PC-9 (cell line): Measurements from ENCODE around the gene ARHGAP22. TPM values are rescaled to one million over a fixed set of nuclear protein-coding genes. Genes with fewer than 3 reads are reported as not detected.

Source experiments
- BruUV-seq: library from RNA; stranded (reverse); fragments of 400-500 nt; replicated peaks from 2 replicates; lab custom pipeline; 2021; lab: Mats Ljungman, UMichigan
- CTCF ChIA-PET: fragments of 300-600 bp; sonication (Branson Sonifier 250); formaldehyde crosslinking; loops from one replicate; lab custom pipeline; 2022; ENCODE audit warnings: antibody characterized with exemption; lab: Charles Lee
- POLR2A ChIA-PET: fragments of 300-600 bp; sonication (Branson Sonifier 250); formaldehyde crosslinking; loops from one replicate; lab custom pipeline; 2022; ENCODE audit warnings: antibody characterized with exemption; ENCODE audit not compliant: unreplicated experiment; lab: Charles Lee
- DNase-seq, 2 experiments: peaks; one replicate each; pipeline versions ENCODE4 v3.0.0 to v3.0.0-alpha.2; 2015 to 2022; ENCODE audit warnings: mixed read lengths in 1 of 2
- H2AFZ ChIP-seq: fragments of 200-600 bp; sonication (generic); 2 replicates; pipeline ENCODE4 v1.8.1; 2017; ENCODE audit warnings: antibody characterized with exemption
- H3F3A ChIP-seq: fragments of 200-600 bp; sonication (generic); 2 replicates; pipeline ENCODE4 v1.8.1; 2017; ENCODE audit warnings: antibody characterized with exemption, mild to moderate bottlenecking, low read depth; ENCODE audit not compliant: insufficient read depth
- H3K27ac ChIP-seq: fragments of 200-600 bp; sonication (generic); 2 replicates; pipeline ENCODE4 v1.6.1; 2016; ENCODE audit warnings: mixed run types
- H3K27me3 ChIP-seq: fragments of 200-600 bp; sonication (generic); 2 replicates; pipeline ENCODE4 v1.6.1; 2016; ENCODE audit warnings: low read depth, mixed run types; ENCODE audit not compliant: insufficient read depth
- H3K36me3 ChIP-seq: fragments of 200-600 bp; sonication (generic); 2 replicates; pipeline ENCODE4 v1.6.1; 2016; ENCODE audit warnings: low read depth, mixed run types
- H3K4me1 ChIP-seq: fragments of 200-600 bp; sonication (generic); replicated peaks from 2 replicates; pipeline ENCODE4 v1.6.1; 2016; ENCODE audit warnings: mixed run types; ENCODE audit not compliant: insufficient read depth
- H3K4me2 ChIP-seq: fragments of 200-600 bp; sonication (generic); 2 replicates; pipeline ENCODE4 v1.6.1; 2017; ENCODE audit warnings: mixed run types
- H3K4me3 ChIP-seq: fragments of 200-600 bp; sonication (generic); 2 replicates; pipeline ENCODE4 v1.6.1; 2016; ENCODE audit warnings: mixed run types
- H3K79me2 ChIP-seq: fragments of 200-600 bp; sonication (generic); 2 replicates; pipeline ENCODE4 v1.6.1; 2017; ENCODE audit warnings: low read depth, mixed run types
- H3K9me2 ChIP-seq: fragments of 200-600 bp; sonication (generic); 2 replicates; pipeline ENCODE4 v1.8.1; 2017; ENCODE audit warnings: mild to moderate bottlenecking; ENCODE audit not compliant: insufficient read depth
- H3K9me3 ChIP-seq: fragments of 200-600 bp; sonication (generic); 2 replicates; pipeline ENCODE4 v1.8.1; 2016; ENCODE audit warnings: low read depth; ENCODE audit not compliant: insufficient read depth
- H4K20me1 ChIP-seq: fragments of 200-600 bp; sonication (generic); 2 replicates; pipeline ENCODE4 v1.8.1; 2017; ENCODE audit not compliant: insufficient read depth
- EZH2 ChIP-seq: fragments of 200-600 bp; sonication (generic); IDR thresholded peaks from 2 replicates; pipeline ENCODE4 v1.8.0; 2017; ENCODE audit warnings: antibody characterized with exemption, low read depth
- intact Hi-C: fragments of 100-400 bp; cut with micrococcal nuclease; formaldehyde crosslinking; loops from one replicate; pipeline ENCODE4 v1.10.0; 2022; ENCODE audit not compliant: unreplicated experiment
- total RNA-seq: library from RNA; stranded (reverse); gene quantifications from 2 replicates; pipeline ENCODE4 v1.2.3, GENCODE V29; 2021
- TF ChIP-seq, protein P1 (sequence below): fragments of 200-600 bp; sonication (generic); conservative IDR thresholded peaks from 2 replicates; pipeline ENCODE4 v1.6.1; 2017; ENCODE audit warnings: mixed run types, antibody characterized with exemption, mild to moderate bottlenecking, moderate library complexity

The ARHGAP22 gene
- total RNA-seq, 1 experiment from 2014 or later = 4.0 TPM

DNA sequence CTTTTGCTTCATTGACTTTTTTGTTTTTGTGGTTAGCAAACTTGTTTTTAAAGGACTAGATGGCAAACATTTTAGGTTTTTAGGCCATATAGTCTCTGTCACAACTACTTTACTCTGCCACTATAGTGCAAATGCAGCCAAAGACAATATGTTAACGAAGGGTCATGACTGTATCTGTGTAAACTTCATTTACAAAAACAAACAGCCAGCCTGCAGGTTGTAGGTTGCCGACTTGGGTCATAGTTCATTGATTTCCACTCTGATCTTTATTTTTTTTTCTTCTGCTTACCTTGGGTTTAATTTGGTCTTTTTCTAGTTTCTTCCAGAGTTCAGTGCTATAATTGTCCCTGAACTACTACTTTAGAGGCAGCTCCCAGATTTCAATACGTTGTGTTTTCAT, 120.0 kb downstream of the ARHGAP22 start:
- no peaks in the 10 kb centered on the region for H3K4me1 ChIP-seq
- no peaks in the 10 kb centered on the region for H3K79me2 ChIP-seq
- H4K20me1 ChIP-seq = no peaks in the 10 kb centered on the region
- no peak for TF ChIP-seq EZH2
- TF ChIP-seq, protein P1, sequence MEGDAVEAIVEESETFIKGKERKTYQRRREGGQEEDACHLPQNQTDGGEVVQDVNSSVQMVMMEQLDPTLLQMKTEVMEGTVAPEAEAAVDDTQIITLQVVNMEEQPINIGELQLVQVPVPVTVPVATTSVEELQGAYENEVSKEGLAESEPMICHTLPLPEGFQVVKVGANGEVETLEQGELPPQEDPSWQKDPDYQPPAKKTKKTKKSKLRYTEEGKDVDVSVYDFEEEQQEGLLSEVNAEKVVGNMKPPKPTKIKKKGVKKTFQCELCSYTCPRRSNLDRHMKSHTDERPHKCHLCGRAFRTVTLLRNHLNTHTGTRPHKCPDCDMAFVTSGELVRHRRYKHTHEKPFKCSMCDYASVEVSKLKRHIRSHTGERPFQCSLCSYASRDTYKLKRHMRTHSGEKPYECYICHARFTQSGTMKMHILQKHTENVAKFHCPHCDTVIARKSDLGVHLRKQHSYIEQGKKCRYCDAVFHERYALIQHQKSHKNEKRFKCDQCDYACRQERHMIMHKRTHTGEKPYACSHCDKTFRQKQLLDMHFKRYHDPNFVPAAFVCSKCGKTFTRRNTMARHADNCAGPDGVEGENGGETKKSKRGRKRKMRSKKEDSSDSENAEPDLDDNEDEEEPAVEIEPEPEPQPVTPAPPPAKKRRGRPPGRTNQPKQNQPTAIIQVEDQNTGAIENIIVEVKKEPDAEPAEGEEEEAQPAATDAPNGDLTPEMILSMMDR = no peak
- DNase-seq = no peak
- ChIA-PET CTCF (no interaction called here), POLR2A (no interaction called here)
- H3K36me3 ChIP-seq = no peaks in the 10 kb centered on the region
- no peak overlapping the region for H3K27ac ChIP-seq
- H3K27me3 ChIP-seq = no peaks in the 10 kb centered on the region
- H3K9me3 ChIP-seq = no peaks in the 10 kb centered on the region
- H3K4me2 ChIP-seq = no peak overlapping the region
- no peak overlapping the region for H3K4me3 ChIP-seq
- H2AFZ ChIP-seq = no peak overlapping the region
- no peaks in the 10 kb centered on the region for H3F3A ChIP-seq
- no peaks in the 10 kb centered on the region for H3K9me2 ChIP-seq
- no TSS peak for BruUV-seq
- intact Hi-C loops = no loop called here

DNA sequence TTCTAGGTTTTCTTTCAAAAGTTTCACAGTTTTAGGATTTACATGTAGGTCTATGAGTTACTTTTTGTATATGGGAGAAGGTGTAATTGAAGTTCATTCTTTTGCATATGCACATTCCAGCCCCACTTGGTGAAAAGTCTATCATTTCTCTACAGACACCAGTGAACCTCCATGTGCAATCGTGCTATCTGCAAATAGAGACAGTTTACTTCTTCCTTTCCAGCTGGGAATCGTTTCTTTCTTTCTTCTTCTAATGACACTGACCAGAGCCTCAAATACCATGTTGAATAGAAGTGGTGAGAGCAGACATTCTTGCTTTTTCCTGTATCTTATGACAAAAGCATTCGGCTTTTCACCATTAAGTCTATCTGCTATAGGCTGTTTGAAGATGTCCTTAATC, 122.7 kb downstream of the ARHGAP22 start:
- ChIA-PET CTCF (no interaction called here), POLR2A (no interaction called here)
- H4K20me1 ChIP-seq = no peaks in the 10 kb centered on the region
- no peaks in the 10 kb centered on the region for H3K9me3 ChIP-seq
- H3K4me3 ChIP-seq = no peak overlapping the region
- H3K27ac ChIP-seq = no peak overlapping the region
- no peak overlapping the region for H3K4me2 ChIP-seq
- H3K9me2 ChIP-seq = no peaks in the 10 kb centered on the region
- intact Hi-C loops = no loop called here
- TF ChIP-seq EZH2 = no peak
- TF ChIP-seq, protein P1 = no peak
- H3K36me3 ChIP-seq = no peaks in the 10 kb centered on the region
- H3K4me1 ChIP-seq = no peaks in the 10 kb centered on the region
- H2AFZ ChIP-seq = no peak overlapping the region
- H3K79me2 ChIP-seq = no peaks in the 10 kb centered on the region
- BruUV-seq = no TSS peak
- no peak for DNase-seq
- H3K27me3 ChIP-seq = no peaks in the 10 kb centered on the region
- H3F3A ChIP-seq = no peaks in the 10 kb centered on the region

DNA sequence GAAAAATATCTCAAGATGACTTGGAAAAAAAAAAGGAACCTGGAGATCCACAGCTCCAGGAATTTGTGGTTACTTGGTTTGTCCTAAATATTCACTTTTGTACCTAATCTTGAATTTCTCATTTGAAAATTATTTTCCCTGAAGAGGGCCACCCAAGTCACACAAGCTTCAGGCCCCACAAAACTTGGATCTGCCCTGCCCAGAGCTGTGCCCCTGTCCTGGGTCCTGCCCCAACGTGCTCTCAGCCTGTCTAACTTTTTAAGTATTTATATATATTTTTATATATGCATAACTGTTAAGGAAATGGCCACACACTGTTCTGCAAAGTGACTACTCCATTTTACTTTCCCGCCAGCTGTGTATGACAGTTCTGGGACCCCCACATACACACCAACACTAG, 123.5 kb downstream of the ARHGAP22 start:
- no peak overlapping the region for H3K4me3 ChIP-seq
- H3K79me2 ChIP-seq = no peaks in the 10 kb centered on the region
- CTCF ChIA-PET = no interaction called here
- no peaks in the 10 kb centered on the region for H3K9me2 ChIP-seq
- DNase-seq = no peak
- no peak overlapping the region for H3K4me2 ChIP-seq
- H3K27ac ChIP-seq = no peak overlapping the region
- no peak for TF ChIP-seq EZH2
- TF ChIP-seq, protein P1 = no peak
- no TSS peak for BruUV-seq
- no peaks in the 10 kb centered on the region for H3F3A ChIP-seq
- H3K4me1 ChIP-seq = no peaks in the 10 kb centered on the region
- no peaks in the 10 kb centered on the region for H3K36me3 ChIP-seq
- intact Hi-C loops = no loop called here
- no peaks in the 10 kb centered on the region for H4K20me1 ChIP-seq
- H3K27me3 ChIP-seq = no peaks in the 10 kb centered on the region
- POLR2A ChIA-PET = no interaction called here
- H2AFZ ChIP-seq = no peak overlapping the region
- H3K9me3 ChIP-seq = no peaks in the 10 kb centered on the region
